GM10248 (cell line): ENCODE results near the gene TRMT112.

Experiments
- CTCF ChIA-PET: fragments of 300-600 bp; sonication (Branson Sonifier 250); formaldehyde crosslinking; extraction: SDS; loops from one replicate; lab custom pipeline; 2021; ENCODE audit warnings: antibody characterized with exemption; lab: Yijun Ruan, JAX
- POLR2A ChIA-PET: fragments of 350-650 bp; sonication (Branson Sonifier 250); formaldehyde crosslinking; extraction: SDS; loops from one replicate; lab custom pipeline; 2020; ENCODE audit warnings: antibody characterized with exemption; lab: Yijun Ruan, JAX
- DNase-seq: peaks from one replicate; pipeline ENCODE4 v3.0.0; 2012; ENCODE audit errors: extremely low spot score
- TF ChIP-seq, protein P1 (sequence below): IDR thresholded peaks from 2 replicates; pipeline ENCODE4 v1.5.1; 2012; ENCODE audit warnings: mild to moderate bottlenecking, low read depth; ENCODE audit errors: extremely low read depth, missing control alignments, control extremely low read depth

TRMT112 gene

GRCh38 chr11:64352099-64352994 lies 35.0 kb upstream of the TRMT112 start:
- POLR2A ChIA-PET, result interaction anchor here (0.6 to 1.5 kb wide), 2 partner anchors 10 to 105 kb away, joined by 3 to 5 read pairs; partner anchors contain the start of gene PPP1R14B
- TF ChIP-seq, protein P1, sequence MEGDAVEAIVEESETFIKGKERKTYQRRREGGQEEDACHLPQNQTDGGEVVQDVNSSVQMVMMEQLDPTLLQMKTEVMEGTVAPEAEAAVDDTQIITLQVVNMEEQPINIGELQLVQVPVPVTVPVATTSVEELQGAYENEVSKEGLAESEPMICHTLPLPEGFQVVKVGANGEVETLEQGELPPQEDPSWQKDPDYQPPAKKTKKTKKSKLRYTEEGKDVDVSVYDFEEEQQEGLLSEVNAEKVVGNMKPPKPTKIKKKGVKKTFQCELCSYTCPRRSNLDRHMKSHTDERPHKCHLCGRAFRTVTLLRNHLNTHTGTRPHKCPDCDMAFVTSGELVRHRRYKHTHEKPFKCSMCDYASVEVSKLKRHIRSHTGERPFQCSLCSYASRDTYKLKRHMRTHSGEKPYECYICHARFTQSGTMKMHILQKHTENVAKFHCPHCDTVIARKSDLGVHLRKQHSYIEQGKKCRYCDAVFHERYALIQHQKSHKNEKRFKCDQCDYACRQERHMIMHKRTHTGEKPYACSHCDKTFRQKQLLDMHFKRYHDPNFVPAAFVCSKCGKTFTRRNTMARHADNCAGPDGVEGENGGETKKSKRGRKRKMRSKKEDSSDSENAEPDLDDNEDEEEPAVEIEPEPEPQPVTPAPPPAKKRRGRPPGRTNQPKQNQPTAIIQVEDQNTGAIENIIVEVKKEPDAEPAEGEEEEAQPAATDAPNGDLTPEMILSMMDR, result no peak
- CTCF ChIA-PET, result interaction anchor here (1.3 to 8.5 kb wide), 7 partner anchors 9 to 81 kb away, joined by 4 to 81 read pairs (median 10); partner anchors contain the start of genes CCDC88B, ESRRA, PRDX5 and TRMT112
- DNase-seq, result no peak

- ChIA-PET CTCF (interaction anchor here (1.7 to 8.5 kb wide), 4 partner anchors 8 to 47 kb away, joined by 4 to 81 read pairs (median 12); partner anchors contain the start of genes CCDC88B, PRDX5 and TRMT112), POLR2A (no interaction called here)
- DNase-seq, result no peak
- TF ChIP-seq, protein P1, result no peak
Observed at GRCh38 chr11:64351136-64351631, 33.8 kb upstream of the TRMT112 start.

- CTCF ChIA-PET, result interaction anchor here (1.1 to 2.9 kb wide), 4 partner anchors 17 to 100 kb away, joined by 3 to 18 read pairs (median 4); partner anchors contain the start of genes CATSPERZ and PRDX5
- DNase-seq, result no peak
- TF ChIP-seq, protein P1, result no peak
- POLR2A ChIA-PET, result no interaction called here
Observed at GRCh38 chr11:64349404-64349803, 32.0 kb upstream of the TRMT112 start.

- TF ChIP-seq, protein P1, result no peak
- no peak for DNase-seq
- CTCF ChIA-PET, result interaction anchor here (1.3 to 2.9 kb wide), 3 partner anchors 17 to 48 kb away, joined by 3 to 18 read pairs (median 5); partner anchors contain the start of genes CATSPERZ and PRDX5
- POLR2A ChIA-PET, result no interaction called here
Observed at GRCh38 chr11:64349025-64349387, 31.6 kb upstream of the TRMT112 start.

GRCh38 chr11:64348383-64349024 lies 31.1 kb upstream of the TRMT112 start:
- TF ChIP-seq, protein P1, result no peak
- ChIA-PET POLR2A (no interaction called here), CTCF (interaction anchor here (1.5 kb wide), 1 partner anchor 48 kb away, joined by 5 read pairs; the partner anchor contains the start of gene CATSPERZ)
- DNase-seq, result no peak
